Measurements from ENCODE around the gene EPSTI1.
"Not testable (repeated sequence)": the region's sequence is repeated elsewhere in the genome, so short reads cannot be mapped to it uniquely, and the experiment has no call there.

The EPSTI1 gene

DNA sequence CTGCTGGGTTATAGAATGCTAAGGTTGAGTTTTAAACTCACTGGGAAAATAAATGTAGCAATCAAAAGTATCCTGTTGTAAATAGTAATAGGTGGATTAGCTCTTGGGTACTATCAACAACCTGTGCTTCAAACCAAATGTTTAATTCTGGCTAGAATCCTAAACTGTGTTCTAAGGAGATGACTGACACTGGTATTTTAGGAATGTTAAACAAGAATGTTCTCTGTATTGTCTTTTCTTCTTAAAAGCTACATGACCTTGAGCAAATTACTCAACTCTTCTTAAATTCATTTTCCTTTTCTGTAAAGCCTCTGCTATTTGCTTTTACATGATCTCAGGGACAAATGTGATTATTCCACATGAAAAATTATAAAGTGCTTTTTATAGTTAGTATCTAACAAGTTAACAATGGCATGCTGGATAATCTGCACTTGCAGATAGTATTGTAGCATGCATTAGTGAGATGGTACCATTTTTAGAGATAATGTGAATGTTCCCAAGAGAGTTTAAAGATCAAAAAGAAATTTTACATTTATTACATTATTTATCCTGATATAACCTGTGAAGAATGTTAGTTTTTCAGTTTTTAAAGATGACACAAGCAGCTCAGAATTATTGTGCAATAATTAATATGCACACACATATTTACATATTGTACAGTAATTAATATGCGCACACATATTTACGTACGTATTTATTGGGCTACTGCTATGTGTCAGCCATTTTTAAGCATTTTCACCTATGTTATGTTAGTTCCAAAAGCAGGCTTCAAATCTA, 13.6 kb upstream of the EPSTI1 start:
- DNase-seq (ENCODE audit: low read depth, low spot score), result peak; percentile 64

DNA sequence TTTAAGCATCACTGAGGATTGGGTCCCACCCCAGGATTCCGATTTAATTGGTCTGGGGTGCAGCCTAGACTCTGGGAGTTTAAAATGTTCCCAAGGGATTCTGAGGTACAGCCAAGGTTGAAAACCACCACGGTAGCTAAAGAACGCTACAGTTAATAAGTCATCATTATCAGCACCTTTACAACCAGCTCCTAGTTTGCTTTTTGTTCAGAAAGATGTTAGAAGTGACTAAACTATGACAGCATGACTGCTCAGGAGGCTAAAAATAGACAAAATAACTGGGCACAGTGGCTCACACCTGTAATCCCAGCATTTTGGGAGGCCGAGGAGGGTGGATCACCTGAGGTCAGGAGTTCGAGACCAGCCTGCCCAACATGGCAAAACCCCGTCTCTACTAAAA, 11.7 kb upstream of the EPSTI1 start:
- DNase-seq (ENCODE audit: low read depth, low spot score), result no peak

DNA sequence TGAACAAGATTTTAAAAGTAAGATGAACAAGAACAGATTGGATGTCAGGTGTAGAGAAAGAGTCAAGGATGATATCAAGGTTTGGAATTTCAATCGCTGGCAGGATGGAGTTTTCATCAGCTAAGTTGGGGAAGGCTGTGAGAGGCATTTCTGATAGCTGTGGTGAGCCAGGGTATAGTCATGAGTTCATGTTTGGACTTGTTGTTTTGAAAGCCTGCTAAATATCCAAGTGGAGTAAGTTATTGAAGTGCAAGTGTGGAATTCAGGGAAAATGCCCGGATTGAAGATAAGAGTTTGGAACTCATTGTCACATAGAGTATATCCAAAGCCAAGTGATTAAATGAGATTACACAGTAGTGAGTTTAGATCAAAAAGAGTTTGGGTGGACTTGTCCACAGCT, 11.0 kb upstream of the EPSTI1 start:
- DNase-seq (ENCODE audit: low read depth, low spot score), result peak; percentile 46

DNA sequence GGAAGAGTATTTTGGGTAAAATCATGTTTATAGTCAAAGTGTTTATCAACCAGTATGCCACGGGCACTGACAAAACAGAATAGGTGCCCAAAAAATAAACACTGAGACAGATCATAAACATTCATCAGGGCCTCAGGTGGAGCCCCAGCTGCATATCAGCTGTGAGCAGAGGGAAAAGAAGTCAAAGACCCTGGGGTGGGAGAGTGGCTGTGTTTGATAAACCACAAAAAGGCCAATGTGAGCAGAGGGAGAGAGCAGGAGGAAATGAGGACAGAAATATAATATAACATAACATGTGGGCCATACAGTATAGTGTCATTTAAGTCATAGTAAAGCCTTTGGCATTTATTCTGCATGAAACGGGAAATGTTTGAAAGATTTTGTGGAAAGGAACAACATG, 10.0 kb upstream of the EPSTI1 start:
- no peak for DNase-seq (ENCODE audit: low read depth, low spot score)

DNA sequence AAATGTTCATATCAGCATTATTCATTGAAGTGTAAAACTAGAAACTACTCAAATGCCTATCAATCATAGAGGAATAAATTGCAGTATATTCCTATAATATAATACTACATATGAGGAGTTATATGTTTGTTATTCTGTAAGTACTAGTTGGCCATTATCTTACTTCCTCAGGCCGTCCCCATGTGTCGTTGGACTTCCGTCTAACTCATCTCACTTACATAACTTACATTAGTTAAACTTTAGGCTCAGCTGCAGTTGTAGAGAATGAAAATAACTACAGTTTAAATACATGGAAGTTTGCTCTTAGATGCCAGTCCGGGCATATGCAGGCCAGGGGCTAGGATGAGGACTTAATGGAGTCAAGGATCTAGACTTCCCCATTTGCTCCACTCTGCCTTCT, 8.6 kb upstream of the EPSTI1 start:
- DNase-seq (ENCODE audit: low read depth, low spot score), result no peak

DNA sequence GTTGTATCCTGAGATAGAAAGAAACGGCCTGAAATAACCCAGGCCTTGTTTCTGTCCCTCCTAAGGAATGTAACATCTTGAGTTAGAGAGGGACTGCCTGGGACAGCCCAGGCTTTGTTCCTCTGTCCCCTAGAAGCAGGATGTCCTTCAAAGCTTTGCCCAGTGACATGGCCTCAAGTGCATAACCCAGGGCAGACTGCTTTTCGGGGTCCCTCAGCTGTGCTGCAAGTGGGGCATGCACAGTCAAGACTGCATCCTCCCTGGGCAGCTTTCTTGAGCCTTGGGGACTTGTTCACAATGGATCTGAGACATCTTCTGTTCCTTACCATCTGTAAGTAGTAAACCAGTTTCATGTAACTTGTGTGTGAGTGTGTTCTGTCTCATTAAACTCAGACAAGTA, 7.5 kb upstream of the EPSTI1 start:
- DNase-seq (ENCODE audit: low read depth, low spot score), result no peak

DNA sequence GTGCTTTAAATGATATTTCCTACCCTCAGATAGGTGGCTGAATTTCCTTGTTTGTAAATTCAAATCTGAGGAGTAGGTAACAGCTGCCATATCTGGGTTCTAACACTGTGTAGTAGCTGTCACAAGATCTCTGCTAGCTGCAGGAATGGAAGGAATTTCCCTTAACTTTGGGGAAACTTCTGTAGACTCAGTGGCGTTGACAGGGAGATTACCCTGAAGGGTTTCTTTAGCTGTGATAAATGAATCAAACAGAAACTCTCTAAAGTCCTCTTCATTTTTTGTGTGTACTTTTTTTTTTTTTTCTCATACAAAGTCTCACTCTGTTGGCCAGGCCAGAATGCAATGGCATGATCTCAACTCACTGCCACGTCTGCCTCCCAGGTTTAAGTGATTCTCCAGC, 5.3 kb upstream of the EPSTI1 start:
- no peak for DNase-seq (ENCODE audit: low read depth, low spot score)

DNA sequence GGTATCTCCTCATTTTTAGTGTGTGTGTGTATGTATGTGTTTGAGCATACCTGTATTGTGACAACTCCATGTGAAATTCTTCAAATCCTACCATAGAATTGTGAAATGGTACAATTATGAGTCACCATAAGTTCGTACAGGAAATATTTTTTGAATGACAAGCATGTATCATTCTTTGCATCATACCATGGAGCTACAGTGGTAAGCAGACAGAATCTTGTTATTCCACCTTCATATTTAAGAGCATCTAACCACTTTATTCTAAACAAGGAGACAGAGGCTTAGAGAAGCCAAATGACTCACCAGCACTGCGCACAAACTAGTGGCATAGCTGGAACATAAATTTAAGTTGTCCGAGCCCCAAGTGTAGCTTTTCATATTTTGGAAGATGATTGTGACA, 4.5 kb upstream of the EPSTI1 start:
- DNase-seq (ENCODE audit: low read depth, low spot score), result peak; percentile 43

DNA sequence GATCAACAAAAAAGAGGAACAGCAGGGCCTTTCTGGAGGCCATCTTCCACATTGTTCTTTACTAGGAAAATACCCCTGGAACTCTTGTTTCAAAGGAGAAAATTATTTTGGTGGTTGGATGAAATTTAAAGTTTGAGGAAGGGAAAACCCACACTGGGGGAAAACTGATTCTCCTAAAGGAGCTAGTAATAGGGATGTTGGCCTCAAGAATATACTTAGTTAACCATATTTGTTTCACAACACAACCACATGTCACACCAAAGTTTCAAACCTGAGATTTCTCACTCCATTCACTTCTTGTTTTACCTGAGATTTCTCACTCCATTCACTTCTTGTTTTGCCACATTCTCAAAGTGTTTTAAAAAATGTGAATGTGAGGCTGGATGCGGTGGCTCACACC, 2.8 kb upstream of the EPSTI1 start:
- no peak for DNase-seq (ENCODE audit: low read depth, low spot score)

DNA sequence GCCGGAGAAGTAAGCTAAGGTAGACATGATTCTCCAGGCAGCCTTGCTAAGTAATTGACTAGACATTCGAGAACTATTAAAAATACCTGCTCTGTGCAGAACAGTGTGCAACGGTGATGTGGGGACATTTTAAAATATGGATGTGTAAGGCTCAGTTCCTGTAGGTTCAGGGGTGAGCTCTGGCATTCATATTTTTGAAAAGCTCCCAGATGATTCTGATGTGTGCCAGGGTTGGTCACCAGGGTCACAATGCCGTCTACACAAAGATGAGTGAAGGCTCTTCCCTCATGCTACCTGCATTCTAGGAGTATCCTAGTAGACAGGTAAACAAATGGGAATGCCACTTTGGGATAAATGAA, 702 bp upstream of the EPSTI1 start:
- DNase-seq (ENCODE audit: low read depth, low spot score), result no peak

DNA sequence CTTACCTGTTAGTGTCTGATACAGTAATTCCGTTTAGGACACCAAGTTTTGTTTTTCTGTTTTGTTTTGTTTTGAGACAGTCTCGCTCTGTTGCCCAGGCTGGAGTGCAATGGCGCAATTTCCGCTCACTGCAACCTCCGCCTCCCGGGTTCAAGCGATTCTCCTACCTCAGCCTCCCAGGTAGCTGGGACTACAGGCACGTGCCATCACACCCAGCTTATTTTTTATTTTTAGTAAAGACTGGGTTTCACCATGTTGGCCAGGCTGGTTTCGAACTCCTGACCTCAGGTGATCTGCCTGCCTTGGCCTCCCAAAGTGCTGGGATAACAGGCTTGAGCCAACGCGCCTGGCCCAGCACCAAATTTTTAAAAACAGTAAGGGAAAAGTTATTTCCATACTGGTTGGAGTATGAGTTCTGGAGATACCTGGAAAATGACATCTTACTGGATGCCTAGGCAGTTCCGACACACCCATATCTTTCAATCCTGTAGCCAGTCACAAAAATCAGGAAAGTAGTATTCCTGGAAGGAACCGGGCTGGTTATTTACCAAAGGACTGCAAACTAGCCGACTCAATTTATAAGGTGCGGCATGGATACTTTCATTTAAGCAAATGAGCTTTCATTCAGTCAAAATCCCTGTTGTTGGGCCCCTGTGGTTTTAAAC, 676 bp downstream of the EPSTI1 start:
- not testable (repeated sequence) for DNase-seq (ENCODE audit: low read depth, low spot score)

DNA sequence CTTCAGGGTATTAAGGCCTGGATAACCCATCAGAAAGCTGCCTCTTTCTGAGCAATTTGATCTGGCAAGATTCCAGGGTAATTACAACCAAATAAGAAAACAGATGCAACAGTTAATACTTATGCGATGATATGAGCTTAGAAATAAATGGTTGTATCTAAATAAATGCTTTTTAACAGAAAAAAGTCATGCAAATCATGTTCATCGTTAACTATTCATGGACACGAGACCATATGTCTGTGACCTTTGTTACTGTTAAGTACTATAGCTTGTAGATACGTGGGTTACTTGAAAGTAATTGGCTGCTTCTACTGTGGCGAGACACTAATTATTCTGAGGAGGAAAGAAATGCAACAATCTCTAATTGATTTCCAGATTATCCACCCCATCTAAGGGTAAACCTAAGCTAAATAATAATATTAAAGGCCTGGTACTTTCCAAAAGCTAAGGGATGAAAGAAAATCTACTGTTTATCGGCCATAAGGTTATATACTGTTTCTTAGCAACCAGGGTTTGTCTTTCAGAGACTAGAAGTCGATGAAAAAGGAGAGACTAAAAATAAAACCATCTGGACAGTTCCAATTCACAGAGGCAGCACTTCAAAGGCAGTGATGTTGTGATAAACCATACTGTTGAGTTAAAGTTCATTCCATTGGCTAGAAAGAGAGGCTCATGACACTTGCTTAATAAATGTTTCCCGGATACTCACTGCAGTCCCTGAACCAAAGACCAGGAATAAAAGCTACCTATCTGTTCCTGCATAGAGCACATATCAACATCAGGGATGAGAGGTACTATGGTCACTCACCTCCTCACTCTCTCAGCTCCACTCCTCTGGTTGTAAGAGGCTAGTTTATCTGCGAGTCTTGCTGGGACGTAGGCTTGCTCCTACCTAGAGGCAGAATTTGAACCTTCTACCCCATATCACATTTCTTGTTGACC, 1.5 kb downstream of the EPSTI1 start:
- DNase-seq (ENCODE audit: low read depth, low spot score), result no peak

DNA sequence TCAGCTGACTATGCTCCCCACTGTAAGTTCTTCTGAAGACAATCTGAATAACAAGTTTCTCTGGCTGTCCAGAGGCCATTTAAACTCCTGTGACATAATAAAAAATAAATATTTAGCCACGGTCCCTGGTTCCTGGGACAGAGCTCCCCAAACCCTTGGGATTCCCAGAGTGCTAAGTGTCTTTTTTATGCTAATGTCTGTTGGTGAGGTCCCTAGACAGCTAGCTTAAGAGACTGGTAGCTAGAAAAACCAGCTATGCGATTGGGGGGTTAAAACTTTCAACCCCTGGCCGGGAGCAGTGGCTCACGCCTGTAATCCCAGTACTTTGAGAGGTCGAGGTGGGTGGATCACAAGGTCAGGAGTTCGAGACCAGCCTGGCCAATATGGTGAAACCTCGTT, 5.9 kb downstream of the EPSTI1 start:
- DNase-seq (ENCODE audit: low read depth, low spot score), result no peak

DNA sequence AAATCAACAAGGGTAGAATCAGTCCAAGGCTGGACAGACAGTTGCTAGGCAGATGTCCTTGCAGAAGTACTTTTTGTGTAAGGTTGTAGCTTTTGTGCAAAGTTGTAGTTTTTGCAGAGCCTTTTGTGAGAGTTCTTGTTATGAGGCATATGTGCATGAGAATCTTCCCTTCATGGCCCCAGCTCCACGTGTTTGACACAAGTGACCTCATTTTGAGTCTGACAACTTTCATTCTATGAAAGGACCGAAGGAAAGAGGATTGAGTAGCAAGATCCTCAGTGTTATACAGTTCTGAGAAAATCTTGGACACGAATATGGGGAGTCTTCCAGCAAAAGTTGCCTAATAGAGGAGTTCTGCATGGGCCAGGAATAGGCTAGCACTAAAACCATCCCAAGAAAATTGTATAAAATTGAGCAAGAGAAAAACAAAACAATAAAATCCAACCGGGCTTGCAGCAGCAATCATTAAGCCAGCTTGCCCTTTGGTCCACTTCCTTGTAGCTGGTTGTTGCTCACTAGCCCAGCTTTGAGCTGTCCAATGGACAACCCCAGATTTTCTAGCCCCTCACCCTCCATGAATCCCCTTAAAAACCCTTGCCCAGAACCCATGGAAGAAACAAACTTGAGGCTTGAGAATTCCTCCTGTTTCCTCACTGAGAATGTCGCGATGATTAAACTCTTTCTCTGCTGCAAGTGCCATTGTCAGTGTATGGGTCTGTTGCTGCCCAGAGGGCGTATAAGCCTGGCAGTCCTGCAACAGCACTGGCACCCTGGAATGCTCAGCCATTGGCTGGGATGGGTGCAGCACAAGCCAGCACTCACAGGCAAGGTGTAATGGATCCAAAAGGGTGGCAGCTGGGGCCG, 6.5 kb downstream of the EPSTI1 start:
- DNase-seq (ENCODE audit: low read depth, low spot score), result no peak

DNA sequence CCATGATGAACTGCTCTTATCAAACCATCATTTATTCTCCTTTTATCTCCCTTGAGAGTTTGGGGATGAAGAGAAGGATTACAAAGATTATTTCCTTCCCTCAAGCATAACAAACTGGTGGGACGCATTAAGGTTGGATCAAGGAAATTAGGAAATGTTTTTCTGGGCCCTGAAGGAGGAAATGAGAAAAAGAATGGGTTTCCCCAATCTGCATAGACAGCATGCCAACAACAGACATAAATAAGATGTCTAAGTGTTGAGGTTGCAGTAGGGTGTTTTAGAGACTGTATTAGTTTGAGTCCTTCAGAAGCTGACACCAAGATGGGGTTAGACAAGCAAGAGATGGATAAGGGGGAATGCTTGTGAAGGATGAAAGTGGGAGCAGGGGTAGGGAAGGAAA, 7.3 kb downstream of the EPSTI1 start:
- DNase-seq (ENCODE audit: low read depth, low spot score), result no peak

DNA sequence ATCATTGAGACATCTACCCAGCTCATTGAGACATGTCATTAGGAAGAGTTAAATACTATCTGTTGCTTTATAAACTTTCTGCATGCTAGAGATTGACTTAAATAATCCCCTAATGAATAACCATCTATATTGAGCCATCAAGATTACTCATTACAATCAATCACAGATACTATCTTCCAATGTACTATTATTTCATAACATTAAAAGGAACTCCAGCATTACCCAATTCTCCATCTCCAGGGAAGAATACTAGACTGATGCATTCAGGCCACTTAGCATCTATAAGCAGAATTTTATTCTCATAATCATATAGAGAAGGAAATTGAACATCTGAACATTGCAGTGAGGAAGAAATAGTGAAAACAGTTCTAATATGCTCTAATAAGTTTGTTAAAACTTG, 8.0 kb downstream of the EPSTI1 start:
- no peak for DNase-seq (ENCODE audit: low read depth, low spot score)

DNA sequence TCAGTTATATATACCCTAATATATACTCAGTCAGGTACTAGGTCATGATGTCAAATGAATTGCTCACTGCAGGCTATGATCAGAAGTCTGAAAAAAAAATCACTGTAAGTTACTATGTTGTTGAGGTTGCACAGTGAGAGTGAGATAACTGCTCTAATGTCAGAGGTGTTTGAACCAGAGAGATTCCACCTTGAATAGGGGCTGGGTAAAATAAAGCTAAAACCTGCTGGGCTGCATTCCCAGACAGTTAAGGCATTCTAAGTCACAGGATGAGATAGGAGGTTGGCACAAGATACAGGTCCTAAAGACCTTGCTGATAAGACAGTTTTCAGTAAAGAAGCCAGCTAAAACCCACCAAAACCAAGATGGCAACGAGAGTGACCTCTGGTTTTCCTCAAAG, 10.2 kb downstream of the EPSTI1 start:
- DNase-seq (ENCODE audit: low read depth, low spot score), result no peak

DNA sequence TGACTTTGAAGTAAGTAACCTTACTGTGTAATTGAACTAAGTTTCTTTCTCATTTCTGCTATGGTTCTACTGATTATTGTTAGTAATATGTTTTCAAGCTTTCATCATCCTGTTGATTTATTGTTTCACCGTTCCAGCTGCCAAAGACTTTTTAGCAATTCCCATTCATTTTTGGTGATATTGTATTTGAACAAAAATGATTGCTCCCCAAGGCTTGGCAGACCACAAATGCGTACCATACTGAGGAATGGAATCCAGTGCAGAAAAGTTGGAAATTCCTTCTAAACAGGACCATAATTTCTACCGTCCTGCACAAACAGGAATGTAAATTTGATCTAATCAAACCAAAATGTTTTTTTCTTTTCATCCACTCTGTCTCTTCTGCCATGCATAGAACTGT, 10.7 kb downstream of the EPSTI1 start:
- peak; percentile 54 for DNase-seq (ENCODE audit: low read depth, low spot score)

DNA sequence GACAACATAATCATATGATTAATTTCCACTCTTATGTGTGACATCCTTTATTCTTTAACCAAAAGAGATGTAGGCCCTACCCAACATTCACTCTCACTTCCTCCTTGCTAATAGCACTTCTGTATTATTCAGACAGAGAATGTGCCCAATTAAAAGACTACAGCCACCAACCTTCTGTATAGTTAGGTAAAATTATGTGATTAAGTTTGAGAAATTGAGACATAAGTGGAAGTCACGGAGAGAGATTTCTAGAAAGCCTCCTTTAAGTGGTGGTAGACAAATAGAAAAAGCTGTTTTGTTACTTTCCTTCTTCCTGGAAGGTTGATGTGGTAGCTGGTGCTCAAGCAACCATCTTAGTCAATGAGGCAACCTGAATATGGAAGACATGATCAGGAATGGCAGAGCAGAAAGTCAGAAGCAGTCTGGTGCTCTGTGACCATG, 14.8 kb downstream of the EPSTI1 start:
- no peak for DNase-seq (ENCODE audit: low read depth, low spot score)

DNA sequence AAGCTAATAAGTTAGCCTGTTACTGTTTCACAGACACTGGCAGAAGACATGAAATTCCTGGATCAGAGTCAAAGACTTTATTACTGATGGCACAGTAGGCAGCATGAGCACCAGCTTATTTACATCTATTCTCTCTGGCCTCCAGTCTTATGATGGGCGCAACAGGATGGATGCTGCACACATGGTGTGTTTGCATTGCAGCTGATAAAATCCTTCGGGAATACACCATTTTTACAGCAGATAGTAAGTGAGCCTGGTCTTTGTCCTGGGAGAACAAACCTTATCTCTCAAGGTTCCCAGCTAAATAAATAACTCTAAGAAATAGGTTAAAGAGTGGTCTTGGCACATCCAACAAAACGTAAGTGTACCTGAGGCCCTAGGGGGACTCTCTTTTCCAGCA, 16.0 kb downstream of the EPSTI1 start:
- no peak for DNase-seq (ENCODE audit: low read depth, low spot score)

DNA sequence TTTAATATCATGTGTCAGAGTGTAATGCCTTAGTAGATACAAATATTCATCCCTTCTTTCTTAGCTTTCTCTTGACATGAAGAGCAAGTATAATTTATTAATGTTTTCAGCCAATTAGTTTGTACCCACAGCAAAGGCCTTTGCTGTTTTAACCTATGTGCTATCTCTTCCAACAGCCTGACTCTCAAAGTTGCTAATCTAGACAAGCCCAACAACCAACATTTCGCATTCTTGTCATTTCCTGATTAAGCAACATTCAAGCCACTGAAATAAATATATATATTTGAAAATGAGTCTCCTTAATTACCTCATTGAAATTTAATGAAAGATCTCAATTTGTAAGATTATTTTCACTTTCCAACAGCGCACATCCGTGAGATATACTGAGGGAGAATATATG, 18.5 kb downstream of the EPSTI1 start:
- DNase-seq (ENCODE audit: low read depth, low spot score), result no peak

Data from astrocyte of the hippocampus (primary cell).